SK-N-SH treated with all-trans-retinoic acid at 6 μM for 48 hours (cell line): ENCODE data around the gene NEK1.
A peak's percentile ranks its signal among the peaks of the same experiment; 100 is the strongest.
"Not testable (repeated sequence)": the region's sequence is repeated elsewhere in the genome, so short reads cannot be mapped to it uniquely, and the experiment has no call there.

Source experiments
- ATAC-seq: fragments of 200-7000 bp; cut with Tn5 transposase; 3 replicates; pipeline ENCODE4 v1.9.1; 2020; ENCODE audit warnings: mild to moderate bottlenecking, moderate library complexity
- ARNTL ChIP-seq: fragments of 450-650 bp; formaldehyde crosslinking; IDR thresholded peaks from 2 replicates; pipeline ENCODE4 v1.5.0; 2020; ENCODE audit warnings: low read depth, mild to moderate bottlenecking, moderate library complexity, borderline replicate concordance
- BACH2 ChIP-seq: fragments of 250-450 bp; sonication (Bioruptor Pico); IDR thresholded peaks from 2 replicates; pipeline ENCODE4 v1.9.0; 2021; ENCODE audit warnings: mild to moderate bottlenecking, borderline replicate concordance
- CSDC2 ChIP-seq: fragments of 250-450 bp; sonication (Bioruptor Pico); IDR thresholded peaks from 2 replicates; pipeline ENCODE4 v1.5.0; 2020; ENCODE audit warnings: mild to moderate bottlenecking, moderate library complexity
- CSRNP3 ChIP-seq: fragments of 250-450 bp; sonication (Bioruptor Pico); IDR thresholded peaks from 2 replicates; pipeline ENCODE4 v1.5.1; 2021; ENCODE audit warnings: mild to moderate bottlenecking, moderate library complexity
- GLIS3 ChIP-seq: fragments of 250-450 bp; sonication (Bioruptor Pico); IDR thresholded peaks from 2 replicates; pipeline ENCODE4 v1.5.0; 2020; ENCODE audit warnings: mild to moderate bottlenecking, moderate library complexity
- ISL1 ChIP-seq: fragments of 250-450 bp; sonication (Bioruptor Pico); IDR thresholded peaks from 2 replicates; pipeline ENCODE4 v2.1.2; 2022; ENCODE audit warnings: mild to moderate bottlenecking, moderate library complexity
- OSR1 ChIP-seq: fragments of 250-450 bp; sonication (Bioruptor Pico); IDR thresholded peaks from 2 replicates; pipeline ENCODE4 v1.8.0; 2022; ENCODE audit warnings: moderate library complexity, mild to moderate bottlenecking, inconsistent platforms
- PPARA ChIP-seq: fragments of 250-450 bp; sonication (Bioruptor Pico); IDR thresholded peaks from 2 replicates; pipeline ENCODE4 v1.5.0; 2020; ENCODE audit warnings: mild to moderate bottlenecking, borderline replicate concordance
- RARB ChIP-seq: fragments of 250-450 bp; sonication (Bioruptor Pico); IDR thresholded peaks from 2 replicates; pipeline ENCODE4 v1.8.0; 2021; ENCODE audit warnings: mild to moderate bottlenecking, moderate library complexity
- SNAI2 ChIP-seq: fragments of 250-450 bp; sonication (Bioruptor Pico); IDR thresholded peaks from 2 replicates; pipeline ENCODE4 v1.5.0; 2020; ENCODE audit warnings: mild to moderate bottlenecking, moderate library complexity
- TCF4 ChIP-seq: fragments of 250-450 bp; sonication (Bioruptor Pico); IDR thresholded peaks from 2 replicates; pipeline ENCODE4 v1.8.0; 2021; ENCODE audit warnings: mild to moderate bottlenecking, moderate library complexity, borderline replicate concordance
- TOX ChIP-seq: fragments of 250-450 bp; sonication (Bioruptor Pico); IDR thresholded peaks from 2 replicates; pipeline ENCODE4 v1.8.0; 2021; ENCODE audit warnings: mild to moderate bottlenecking, moderate library complexity, borderline replicate concordance
- ZC3H10 ChIP-seq: fragments of 250-450 bp; sonication (Bioruptor Pico); IDR thresholded peaks from 2 replicates; pipeline ENCODE4 v1.5.1; 2021; ENCODE audit warnings: mild to moderate bottlenecking, moderate library complexity
- ZFP30 ChIP-seq: fragments of 450-650 bp; formaldehyde crosslinking; IDR thresholded peaks from 2 replicates; pipeline ENCODE4 v1.5.0; 2022; ENCODE audit warnings: mild to moderate bottlenecking, moderate library complexity
- ZNF565 ChIP-seq: fragments of 450-650 bp; formaldehyde crosslinking; conservative IDR thresholded peaks from 2 replicates; pipeline ENCODE4 v1.5.0; 2020; ENCODE audit warnings: low read depth, mild to moderate bottlenecking, moderate library complexity
- ZNF70 ChIP-seq: fragments of 450-650 bp; formaldehyde crosslinking; IDR thresholded peaks from 2 replicates; pipeline ENCODE4 v1.5.0; 2020; ENCODE audit warnings: mild to moderate bottlenecking, moderate library complexity
- ZNF8 ChIP-seq: fragments of 450-650 bp; formaldehyde crosslinking; IDR thresholded peaks from 2 replicates; pipeline ENCODE4 v1.5.0; 2020; ENCODE audit warnings: mild to moderate bottlenecking, moderate library complexity
- TF ChIP-seq, protein P1 (sequence below): fragments of 250-450 bp; sonication (Bioruptor Pico); IDR thresholded peaks from 2 replicates; pipeline ENCODE4 v1.5.1; 2020; ENCODE audit warnings: low read depth, mild to moderate bottlenecking, moderate library complexity
- TF ChIP-seq, protein P2 (sequence below): fragments of 250-450 bp; sonication (Bioruptor Pico); IDR thresholded peaks from 2 replicates; pipeline ENCODE4 v1.8.0; 2021; ENCODE audit warnings: low read depth, mild to moderate bottlenecking, moderate library complexity, borderline replicate concordance
- TF ChIP-seq, protein P3 (sequence below): fragments of 250-450 bp; sonication (Bioruptor Pico); IDR thresholded peaks from 2 replicates; pipeline ENCODE4 v1.5.0; 2020; ENCODE audit warnings: mild to moderate bottlenecking, moderate library complexity
- TF ChIP-seq, protein P4 (sequence below): fragments of 250-450 bp; sonication (Bioruptor Pico); IDR thresholded peaks from 2 replicates; pipeline ENCODE4 v1.8.0; 2020; ENCODE audit warnings: mild to moderate bottlenecking, moderate library complexity, borderline replicate concordance

NEK1 gene

GRCh38 chr4:169506903-169507302 is 105.5 kb downstream of the NEK1 start (continued):
- TF ChIP-seq, protein P1, sequence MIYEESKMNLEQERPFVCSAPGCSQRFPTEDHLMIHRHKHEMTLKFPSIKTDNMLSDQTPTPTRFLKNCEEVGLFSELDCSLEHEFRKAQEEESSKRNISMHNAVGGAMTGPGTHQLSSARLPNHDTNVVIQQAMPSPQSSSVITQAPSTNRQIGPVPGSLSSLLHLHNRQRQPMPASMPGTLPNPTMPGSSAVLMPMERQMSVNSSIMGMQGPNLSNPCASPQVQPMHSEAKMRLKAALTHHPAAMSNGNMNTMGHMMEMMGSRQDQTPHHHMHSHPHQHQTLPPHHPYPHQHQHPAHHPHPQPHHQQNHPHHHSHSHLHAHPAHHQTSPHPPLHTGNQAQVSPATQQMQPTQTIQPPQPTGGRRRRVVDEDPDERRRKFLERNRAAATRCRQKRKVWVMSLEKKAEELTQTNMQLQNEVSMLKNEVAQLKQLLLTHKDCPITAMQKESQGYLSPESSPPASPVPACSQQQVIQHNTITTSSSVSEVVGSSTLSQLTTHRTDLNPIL (CRISPR knock-in tag): no peak
- TF ChIP-seq ZNF565 (CRISPR knock-in tag) (no peak), GLIS3 (no peak), PPARA (CRISPR knock-in tag) (no peak), RARB (CRISPR knock-in tag) (no peak)

DNA sequence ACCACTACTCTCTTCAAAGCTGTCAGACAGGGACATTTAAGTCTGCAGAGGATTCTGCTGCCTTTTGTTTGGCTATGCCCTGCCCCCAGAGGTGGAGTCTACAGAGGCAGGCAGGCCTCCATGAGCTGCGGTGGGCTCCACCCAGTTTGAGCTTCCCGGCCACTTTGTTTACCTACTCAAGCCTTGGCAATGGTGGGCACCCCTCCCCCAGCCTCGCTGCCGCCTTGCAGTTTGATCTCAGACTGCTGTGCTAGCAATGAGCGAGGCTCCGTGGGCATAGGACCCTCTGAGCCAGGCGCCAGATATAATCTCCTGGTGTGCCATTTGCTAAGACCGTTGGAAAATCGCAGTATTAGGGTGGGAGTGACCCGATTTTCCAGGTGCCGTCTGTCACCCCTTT is 112.5 kb downstream of the NEK1 start:
- not testable (repeated sequence) for ATAC-seq

- not testable (repeated sequence) for ATAC-seq
Measured at GRCh38 chr4:169494234-169494633, 118.1 kb downstream of the NEK1 start.

GRCh38 chr4:169493164-169493524 is 119.2 kb downstream of the NEK1 start:
- TF ChIP-seq ZFP30 (CRISPR knock-in tag): no peak
- no peak for TF ChIP-seq BACH2 (CRISPR knock-in tag)
- TF ChIP-seq ZC3H10 (CRISPR knock-in tag): no peak
- no peak for TF ChIP-seq TCF4 (CRISPR knock-in tag)
- TF ChIP-seq SNAI2 (CRISPR knock-in tag): no peak
- TF ChIP-seq RARB (CRISPR knock-in tag): no peak
- TF ChIP-seq GLIS3: no peak
- no peak for TF ChIP-seq ARNTL
- TF ChIP-seq, protein P2, sequence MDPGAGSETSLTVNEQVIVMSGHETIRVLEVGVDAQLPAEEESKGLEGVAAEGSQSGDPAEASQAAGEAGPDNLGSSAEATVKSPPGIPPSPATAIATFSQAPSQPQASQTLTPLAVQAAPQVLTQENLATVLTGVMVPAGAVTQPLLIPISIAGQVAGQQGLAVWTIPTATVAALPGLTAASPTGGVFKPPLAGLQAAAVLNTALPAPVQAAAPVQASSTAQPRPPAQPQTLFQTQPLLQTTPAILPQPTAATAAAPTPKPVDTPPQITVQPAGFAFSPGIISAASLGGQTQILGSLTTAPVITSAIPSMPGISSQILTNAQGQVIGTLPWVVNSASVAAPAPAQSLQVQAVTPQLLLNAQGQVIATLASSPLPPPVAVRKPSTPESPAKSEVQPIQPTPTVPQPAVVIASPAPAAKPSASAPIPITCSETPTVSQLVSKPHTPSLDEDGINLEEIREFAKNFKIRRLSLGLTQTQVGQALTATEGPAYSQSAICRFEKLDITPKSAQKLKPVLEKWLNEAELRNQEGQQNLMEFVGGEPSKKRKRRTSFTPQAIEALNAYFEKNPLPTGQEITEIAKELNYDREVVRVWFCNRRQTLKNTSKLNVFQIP (CRISPR knock-in tag): no peak
- no peak for TF ChIP-seq TOX (CRISPR knock-in tag)
- no peak for TF ChIP-seq ZNF565 (CRISPR knock-in tag)
- TF ChIP-seq, protein P3, sequence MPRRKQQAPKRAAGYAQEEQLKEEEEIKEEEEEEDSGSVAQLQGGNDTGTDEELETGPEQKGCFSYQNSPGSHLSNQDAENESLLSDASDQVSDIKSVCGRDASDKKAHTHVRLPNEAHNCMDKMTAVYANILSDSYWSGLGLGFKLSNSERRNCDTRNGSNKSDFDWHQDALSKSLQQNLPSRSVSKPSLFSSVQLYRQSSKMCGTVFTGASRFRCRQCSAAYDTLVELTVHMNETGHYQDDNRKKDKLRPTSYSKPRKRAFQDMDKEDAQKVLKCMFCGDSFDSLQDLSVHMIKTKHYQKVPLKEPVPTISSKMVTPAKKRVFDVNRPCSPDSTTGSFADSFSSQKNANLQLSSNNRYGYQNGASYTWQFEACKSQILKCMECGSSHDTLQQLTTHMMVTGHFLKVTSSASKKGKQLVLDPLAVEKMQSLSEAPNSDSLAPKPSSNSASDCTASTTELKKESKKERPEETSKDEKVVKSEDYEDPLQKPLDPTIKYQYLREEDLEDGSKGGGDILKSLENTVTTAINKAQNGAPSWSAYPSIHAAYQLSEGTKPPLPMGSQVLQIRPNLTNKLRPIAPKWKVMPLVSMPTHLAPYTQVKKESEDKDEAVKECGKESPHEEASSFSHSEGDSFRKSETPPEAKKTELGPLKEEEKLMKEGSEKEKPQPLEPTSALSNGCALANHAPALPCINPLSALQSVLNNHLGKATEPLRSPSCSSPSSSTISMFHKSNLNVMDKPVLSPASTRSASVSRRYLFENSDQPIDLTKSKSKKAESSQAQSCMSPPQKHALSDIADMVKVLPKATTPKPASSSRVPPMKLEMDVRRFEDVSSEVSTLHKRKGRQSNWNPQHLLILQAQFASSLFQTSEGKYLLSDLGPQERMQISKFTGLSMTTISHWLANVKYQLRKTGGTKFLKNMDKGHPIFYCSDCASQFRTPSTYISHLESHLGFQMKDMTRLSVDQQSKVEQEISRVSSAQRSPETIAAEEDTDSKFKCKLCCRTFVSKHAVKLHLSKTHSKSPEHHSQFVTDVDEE: no peak
- TF ChIP-seq OSR1 (CRISPR knock-in tag): no peak
- no peak for TF ChIP-seq ZNF70 (CRISPR knock-in tag)
- no peak for TF ChIP-seq CSDC2 (CRISPR knock-in tag)
- TF ChIP-seq, protein P1 (CRISPR knock-in tag): no peak

DNA sequence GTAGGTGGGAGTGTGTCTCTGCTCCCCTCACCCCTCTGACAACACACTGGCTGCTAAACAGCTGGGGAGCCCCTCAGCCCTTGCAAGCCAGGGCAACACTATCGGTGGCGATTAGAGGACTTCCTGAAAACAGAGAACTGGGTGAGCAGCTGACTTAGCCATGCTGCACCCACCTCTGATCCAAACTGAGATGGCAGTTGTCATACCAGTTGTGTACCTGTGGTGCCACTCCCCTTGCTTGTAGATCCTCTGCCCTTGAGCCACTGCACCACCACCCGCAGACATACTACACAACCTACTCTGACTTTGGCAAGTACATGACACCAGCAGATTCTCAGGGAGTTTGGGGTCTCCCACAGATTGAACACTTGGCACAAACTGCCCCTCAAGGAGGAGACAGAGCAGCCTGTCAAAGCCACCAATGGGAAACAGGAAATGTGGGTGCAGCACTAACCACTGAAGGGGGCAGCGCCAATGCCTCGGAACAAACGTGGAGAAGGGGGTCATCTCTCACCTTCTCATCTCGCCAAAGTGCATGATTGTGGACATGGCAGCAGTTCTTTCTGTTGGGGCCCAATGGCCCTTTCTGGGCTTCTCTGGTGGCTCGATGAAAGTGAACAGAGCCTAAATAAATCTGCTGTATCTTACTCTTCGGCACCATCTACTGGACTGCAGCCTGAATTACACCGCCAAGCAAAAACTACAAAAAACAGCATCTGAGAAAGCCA is 119.8 kb downstream of the NEK1 start:
- ATAC-seq: peak; percentile 58
- TF ChIP-seq, protein P4, sequence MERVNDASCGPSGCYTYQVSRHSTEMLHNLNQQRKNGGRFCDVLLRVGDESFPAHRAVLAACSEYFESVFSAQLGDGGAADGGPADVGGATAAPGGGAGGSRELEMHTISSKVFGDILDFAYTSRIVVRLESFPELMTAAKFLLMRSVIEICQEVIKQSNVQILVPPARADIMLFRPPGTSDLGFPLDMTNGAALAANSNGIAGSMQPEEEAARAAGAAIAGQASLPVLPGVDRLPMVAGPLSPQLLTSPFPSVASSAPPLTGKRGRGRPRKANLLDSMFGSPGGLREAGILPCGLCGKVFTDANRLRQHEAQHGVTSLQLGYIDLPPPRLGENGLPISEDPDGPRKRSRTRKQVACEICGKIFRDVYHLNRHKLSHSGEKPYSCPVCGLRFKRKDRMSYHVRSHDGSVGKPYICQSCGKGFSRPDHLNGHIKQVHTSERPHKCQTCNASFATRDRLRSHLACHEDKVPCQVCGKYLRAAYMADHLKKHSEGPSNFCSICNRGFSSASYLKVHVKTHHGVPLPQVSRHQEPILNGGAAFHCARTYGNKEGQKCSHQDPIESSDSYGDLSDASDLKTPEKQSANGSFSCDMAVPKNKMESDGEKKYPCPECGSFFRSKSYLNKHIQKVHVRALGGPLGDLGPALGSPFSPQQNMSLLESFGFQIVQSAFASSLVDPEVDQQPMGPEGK (CRISPR knock-in tag): no peak
- TF ChIP-seq ISL1 (CRISPR knock-in tag): no peak
- TF ChIP-seq ZNF8 (CRISPR knock-in tag): no peak
- TF ChIP-seq, protein P3: no peak
- TF ChIP-seq PPARA (CRISPR knock-in tag): no peak
- no peak for TF ChIP-seq RARB (CRISPR knock-in tag)
- TF ChIP-seq ARNTL: no peak
- no peak for TF ChIP-seq OSR1 (CRISPR knock-in tag)
- no peak for TF ChIP-seq CSRNP3

More at GRCh38 chr4:169493164-169493524, 119.2 kb downstream of the NEK1 start:
- no peak for ATAC-seq
